ENCODE data around the gene TIE1.
"Not testable (repeated sequence)": the region's sequence is repeated elsewhere in the genome, so short reads cannot be mapped to it uniquely, and the experiment has no call there.

Gene TIE1

DNA sequence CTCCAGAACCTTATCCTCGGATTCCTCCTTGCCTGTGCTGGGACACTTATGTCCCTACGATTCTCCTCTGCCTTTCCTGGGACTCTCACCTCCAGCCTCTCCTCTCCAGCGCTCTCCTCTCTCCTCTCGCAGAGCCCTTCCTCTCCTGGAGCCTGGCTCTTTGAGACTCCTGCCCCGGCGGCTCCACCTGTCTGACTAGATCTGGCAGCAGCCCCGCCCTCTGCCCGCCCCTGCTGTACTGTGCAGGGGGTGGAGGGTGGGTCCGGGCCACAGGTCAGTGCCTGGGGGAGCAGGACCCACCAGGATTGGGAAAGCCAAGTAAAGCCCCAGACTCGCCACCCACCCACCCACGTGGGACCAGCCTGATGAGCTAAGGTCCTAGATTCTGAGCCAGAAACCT is 65.4 kb downstream of the TIE1 start:
- no peak for DNase-seq

DNA sequence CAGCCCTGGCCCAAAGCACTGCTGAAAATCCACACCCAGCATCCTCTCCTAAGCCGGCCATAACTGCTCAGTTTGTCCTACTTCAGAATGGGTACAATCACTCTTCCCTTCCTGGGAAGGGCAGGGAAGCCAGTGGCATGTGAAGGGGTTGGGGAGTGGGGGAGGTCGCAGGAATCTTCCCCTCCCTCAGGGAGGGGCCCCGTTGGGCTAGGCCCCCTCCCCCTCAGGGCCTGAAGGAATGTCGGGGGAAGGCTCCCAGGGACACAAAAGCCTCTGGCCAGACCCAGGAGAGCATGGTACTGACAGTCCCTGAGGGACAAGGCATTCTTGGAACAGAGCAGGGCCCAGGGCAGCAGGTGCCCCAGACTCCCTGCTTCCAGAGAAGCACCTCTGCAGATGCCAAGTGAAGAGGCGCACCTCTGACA is 65.8 kb downstream of the TIE1 start:
- DNase-seq: no peak

DNA sequence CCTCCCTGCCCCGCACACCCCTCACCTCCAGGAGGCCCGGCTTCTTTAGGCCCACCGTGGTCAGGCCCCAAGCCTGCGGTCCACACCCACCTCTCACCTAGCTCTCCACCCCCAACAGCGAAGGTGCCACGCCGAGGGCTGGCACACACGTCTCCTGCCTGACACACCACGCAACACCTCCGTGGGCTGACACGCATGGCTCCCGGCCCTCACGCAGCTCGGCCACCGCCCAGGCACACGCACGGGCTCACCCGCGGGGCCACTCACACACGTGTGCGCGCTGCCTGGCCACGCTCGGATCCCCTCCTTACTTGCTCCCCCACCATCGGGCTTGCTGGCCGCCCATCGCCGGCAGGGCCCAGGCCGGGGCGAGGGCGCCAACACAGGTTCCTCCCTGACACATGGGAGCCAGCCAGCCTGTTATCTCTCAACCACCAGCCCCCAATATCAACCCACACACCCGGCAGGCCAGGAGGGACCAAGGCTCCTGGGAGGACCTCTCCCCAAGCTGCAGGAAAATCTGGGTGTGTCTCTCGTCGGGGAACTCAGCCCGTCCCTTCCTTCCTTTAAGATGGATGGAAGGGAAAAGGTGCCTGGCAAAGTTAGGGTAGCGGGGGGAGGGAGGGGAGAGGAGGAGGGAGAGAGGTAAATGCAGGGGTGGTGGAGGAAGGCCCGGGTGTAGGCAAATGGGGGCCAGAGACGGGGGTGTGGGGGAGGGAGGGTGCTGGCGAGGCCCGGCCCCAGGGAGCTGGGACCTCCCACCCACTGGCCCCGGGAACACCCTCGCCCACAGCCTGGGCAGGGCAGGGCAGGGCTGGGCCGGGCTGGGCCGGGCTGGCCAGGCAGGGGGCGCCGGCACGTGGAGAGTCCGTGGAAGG is 66.5 kb downstream of the TIE1 start:
- peak; percentile 23 for DNase-seq

DNA sequence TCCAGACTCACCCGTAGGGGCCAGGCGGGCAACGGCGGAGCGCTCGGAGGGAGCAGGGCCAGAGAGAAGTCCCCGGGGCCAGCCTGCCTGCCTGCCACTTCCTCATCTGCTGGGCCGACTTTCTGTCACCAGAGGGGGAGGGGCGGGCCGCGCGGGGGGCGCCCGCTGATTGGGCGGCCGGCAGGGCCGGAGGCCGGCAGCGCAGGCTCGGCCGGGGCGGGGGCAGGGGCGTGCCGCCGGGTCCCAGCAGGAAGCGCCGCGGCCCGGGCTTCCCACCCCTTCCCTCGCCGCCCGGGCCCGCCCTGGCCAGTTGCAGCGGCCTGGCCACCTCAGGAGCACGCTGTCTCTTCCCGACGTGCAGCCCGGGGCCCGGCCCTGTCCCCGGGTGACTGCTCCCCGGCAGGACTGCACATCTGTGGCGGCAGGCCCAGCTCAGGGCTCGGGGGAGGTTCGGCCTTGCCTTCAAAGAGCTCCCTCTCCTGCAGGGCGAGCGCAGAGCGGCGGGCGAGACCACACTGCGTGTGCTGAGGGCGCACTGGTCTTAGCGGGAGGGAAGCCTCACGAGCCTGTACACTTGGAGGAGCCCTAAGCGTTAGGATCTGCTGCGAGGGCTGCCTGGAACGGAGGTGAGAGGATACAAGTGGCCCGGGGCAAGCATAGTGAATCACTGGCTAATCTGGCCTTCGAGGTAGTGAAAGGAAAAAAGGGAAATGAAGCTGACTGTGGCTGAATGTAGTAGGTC is 67.3 kb downstream of the TIE1 start, which contains the start of gene ELOVL1:
Gene ELOVL1, minus strand, starts transcription at position 108 of the 742 bp plus-strand sequence. CDS start 2,402 bp downstream, outside the sequence.
- peak; percentile 94 for DNase-seq

DNA sequence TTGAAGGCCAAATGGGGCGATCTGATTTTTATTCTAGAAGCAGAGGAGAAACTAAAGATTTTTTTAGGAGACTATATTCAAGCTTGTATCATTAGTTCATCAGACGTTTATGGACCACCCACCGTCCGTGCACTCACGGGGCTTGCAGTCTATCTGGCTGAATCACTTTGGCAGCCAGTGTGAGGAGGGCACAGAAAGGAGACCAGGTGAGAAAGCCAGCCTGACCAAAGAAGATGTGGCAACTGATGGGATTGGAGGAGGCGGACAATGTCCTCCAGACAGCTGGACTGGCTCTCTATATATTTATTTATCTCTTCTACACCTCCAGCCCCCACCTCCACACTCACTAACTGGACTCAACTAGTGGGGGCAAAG is 67.9 kb downstream of the TIE1 start:
- no peak for DNase-seq

DNA sequence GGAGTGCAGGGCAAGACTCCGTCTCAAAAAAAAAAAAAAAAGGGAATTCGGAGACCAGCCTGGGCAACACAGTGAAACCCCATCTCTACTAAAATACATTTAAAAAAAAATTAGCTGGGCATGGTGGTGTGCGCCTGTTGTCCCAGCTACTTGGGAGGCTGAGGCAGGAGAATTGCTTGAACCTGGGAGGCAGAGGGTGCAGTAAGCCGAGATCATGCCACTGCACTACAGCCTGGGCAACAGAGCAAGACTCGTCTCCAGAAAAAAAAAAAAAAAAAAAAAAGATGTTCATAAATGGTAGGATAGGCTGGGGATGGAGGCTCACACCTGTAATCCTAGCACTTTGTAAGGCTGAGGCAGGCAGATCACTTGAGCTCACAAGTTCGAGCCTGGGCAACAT is 69.0 kb downstream of the TIE1 start:
- DNase-seq: not testable (repeated sequence)

DNA sequence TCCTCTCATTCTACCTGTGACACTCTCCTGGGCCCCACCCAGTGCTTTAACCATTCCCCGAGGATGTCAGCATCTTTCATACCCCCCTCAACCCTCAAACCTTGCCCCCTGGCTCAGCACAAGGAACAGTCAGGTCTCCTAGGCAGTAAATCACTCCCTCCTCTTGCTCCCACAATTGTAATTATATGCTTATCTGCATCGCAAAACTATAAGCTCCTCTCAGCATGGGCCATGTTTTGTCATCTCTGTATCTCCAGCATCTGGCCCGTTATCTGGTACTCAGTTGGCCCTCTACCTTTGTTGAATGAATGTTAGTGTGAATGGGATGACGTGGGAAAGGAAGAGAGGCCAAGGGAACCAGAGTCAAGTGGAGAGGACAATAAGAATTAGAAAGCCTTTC is 69.8 kb downstream of the TIE1 start:
- DNase-seq: no peak

DNA sequence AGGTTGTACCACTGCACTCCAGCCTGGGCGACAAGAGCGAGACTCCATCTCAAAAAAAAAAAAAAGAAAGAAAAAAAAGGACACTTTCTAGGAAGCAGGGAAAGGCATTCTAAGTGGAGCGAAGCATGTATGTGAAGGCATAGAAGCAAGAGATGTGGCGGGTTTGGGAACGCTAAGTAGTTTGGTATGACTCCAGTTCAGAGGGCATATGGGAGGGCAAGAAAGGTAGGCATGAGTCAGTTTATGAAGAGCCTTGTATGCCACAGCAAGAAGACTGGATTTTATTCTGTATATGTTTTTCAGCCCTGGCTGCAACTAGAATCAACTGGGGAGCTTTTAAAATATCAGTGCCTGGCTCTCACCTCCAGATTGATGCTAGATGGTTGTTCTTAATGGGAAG is 71.4 kb downstream of the TIE1 start:
- DNase-seq: no peak

Measured in inflammatory macrophage treated with lipopolysaccharide for 4 hours (primary cell).